ENCODE measurements around the gene IFITM2.
"Not testable (repeated sequence)": the region's sequence is repeated elsewhere in the genome, so short reads cannot be mapped to it uniquely, and the experiment has no call there.

Gene IFITM2

DNA sequence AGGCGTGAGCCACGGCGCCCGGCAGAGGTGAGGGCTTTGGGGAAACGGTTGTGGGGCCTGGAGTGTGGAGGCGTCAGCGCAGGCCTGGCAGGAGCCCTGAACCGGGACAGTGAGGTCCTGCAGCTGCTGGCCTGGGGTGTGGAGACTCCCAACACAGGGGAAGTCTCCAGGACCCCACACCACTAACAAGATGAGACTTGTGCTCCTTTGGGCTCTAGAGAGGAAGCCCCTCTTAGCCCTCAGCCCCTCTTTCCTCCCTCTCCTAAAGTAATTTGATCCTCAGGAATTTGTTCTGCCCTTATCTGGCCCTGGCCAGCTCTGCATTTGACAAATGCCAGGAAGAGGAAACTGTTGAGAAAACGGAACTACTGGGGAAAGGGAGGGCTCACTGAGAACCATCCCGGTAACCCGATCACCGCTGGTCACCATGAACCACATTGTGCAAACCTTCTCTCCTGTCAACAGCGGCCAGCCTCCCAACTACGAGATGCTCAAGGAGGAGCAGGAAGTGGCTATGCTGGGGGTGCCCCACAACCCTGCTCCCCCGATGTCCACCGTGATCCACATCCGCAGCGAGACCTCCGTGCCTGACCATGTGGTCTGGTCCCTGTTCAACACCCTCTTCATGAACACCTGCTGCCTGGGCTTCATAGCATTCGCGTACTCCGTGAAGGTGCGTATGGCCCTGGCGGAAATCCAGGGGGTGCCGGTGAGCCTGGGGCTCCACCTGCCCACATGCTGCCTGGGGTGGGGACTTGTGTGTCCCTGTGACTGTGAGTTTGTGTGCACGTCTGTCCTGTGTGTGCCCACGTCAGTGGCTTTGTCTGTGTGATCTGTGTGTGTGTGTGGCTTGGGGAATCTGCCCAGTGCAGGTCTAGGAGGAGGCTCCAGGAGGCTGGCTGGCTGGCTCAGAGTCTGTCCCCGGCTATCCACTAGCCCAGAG lies at the start of gene IFITM2:
TSS of gene IFITM2 (plus strand) at position 51 of the 943 bp plus-strand sequence. CDS start at position 428, 377 bp downstream.
- CTCF ChIA-PET = interaction anchor here (2.8 to 4.2 kb wide), 2 partner anchors 9 to 58 kb away, joined by 11 to 30 read pairs; no protein-coding TSS in a partner anchor

DNA sequence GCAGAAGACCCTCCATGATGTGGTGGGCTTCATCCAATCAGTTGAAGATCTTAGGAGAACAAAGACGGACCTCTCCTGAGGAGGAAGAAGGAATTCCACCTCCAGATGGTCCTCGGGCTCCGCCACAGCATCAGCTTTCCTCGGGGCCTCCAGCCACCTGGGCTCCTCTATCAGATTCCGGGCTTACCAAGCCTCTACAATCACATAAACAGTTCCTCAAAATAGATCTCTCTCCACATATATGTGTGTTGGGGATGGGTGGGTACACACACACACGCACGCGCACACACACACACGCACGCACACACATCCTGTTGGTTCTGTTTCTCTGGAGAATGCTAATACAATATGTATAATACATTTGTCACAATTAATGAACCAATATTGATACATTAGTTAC lies 48.2 kb upstream of the IFITM2 start:
- H3K4me3 ChIP-seq (ENCODE audit: low read depth, low read length) = no peak overlapping the region
- ChIA-PET POLR2A (no interaction called here), CTCF (interaction anchor here (0.6 to 3.3 kb wide), 2 partner anchors 8 to 9 kb away, joined by 4 to 30 read pairs; no protein-coding TSS in a partner anchor)
- H3K4me1 ChIP-seq (ENCODE audit: control insufficient read depth, insufficient read depth, low read length) = no peaks in the 10 kb centered on the region
- H3K36me3 ChIP-seq (ENCODE audit: control insufficient read depth in 2 of 2, insufficient read depth in 1 of 2, low read length in 2 of 2) = no peaks in the 10 kb centered on the region
- H3K27ac ChIP-seq (ENCODE audit: extremely low read depth, low read depth, low read length) = no peak overlapping the region
- H3K9me3 ChIP-seq (ENCODE audit: control insufficient read depth, insufficient read depth, low read depth, low read length) = no peaks in the 10 kb centered on the region
- TF ChIP-seq ZNF114 (tag by site-specific recombination; IDR thresholded peaks at IDR 0.05) (no peak), HOXC10 (CRISPR knock-in tag; IDR thresholded peaks at IDR 0.05) (no peak), ZNF335 (tag by site-specific recombination; conservative IDR thresholded peaks at IDR 0.05) (no peak), ZNF529 (tag by site-specific recombination; IDR thresholded peaks at IDR 0.05; ENCODE audit: insufficient replicate concordance) (no peak), ZNF112 (tag by site-specific recombination; IDR thresholded peaks at IDR 0.05) (no peak), ZFP69B (tag by site-specific recombination; IDR thresholded peaks at IDR 0.05) (no peak), EGR2 (tag by site-specific recombination; IDR thresholded peaks at IDR 0.05; ENCODE audit: low read depth) (no peak)
- TF ChIP-seq, protein P1, sequence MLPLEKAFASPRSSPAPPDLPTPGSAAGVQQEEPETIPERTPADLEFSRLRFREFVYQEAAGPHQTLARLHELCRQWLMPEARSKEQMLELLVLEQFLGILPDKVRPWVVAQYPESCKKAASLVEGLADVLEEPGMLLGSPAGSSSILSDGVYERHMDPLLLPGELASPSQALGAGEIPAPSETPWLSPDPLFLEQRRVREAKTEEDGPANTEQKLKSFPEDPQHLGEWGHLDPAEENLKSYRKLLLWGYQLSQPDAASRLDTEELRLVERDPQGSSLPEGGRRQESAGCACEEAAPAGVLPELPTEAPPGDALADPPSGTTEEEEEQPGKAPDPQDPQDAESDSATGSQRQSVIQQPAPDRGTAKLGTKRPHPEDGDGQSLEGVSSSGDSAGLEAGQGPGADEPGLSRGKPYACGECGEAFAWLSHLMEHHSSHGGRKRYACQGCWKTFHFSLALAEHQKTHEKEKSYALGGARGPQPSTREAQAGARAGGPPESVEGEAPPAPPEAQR (tag by site-specific recombination; IDR thresholded peaks at IDR 0.05) = no peak
- TF ChIP-seq, protein P2, sequence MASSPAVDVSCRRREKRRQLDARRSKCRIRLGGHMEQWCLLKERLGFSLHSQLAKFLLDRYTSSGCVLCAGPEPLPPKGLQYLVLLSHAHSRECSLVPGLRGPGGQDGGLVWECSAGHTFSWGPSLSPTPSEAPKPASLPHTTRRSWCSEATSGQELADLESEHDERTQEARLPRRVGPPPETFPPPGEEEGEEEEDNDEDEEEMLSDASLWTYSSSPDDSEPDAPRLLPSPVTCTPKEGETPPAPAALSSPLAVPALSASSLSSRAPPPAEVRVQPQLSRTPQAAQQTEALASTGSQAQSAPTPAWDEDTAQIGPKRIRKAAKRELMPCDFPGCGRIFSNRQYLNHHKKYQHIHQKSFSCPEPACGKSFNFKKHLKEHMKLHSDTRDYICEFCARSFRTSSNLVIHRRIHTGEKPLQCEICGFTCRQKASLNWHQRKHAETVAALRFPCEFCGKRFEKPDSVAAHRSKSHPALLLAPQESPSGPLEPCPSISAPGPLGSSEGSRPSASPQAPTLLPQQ (tag by site-specific recombination; IDR thresholded peaks at IDR 0.05) = no peak
- TF ChIP-seq, protein P3, sequence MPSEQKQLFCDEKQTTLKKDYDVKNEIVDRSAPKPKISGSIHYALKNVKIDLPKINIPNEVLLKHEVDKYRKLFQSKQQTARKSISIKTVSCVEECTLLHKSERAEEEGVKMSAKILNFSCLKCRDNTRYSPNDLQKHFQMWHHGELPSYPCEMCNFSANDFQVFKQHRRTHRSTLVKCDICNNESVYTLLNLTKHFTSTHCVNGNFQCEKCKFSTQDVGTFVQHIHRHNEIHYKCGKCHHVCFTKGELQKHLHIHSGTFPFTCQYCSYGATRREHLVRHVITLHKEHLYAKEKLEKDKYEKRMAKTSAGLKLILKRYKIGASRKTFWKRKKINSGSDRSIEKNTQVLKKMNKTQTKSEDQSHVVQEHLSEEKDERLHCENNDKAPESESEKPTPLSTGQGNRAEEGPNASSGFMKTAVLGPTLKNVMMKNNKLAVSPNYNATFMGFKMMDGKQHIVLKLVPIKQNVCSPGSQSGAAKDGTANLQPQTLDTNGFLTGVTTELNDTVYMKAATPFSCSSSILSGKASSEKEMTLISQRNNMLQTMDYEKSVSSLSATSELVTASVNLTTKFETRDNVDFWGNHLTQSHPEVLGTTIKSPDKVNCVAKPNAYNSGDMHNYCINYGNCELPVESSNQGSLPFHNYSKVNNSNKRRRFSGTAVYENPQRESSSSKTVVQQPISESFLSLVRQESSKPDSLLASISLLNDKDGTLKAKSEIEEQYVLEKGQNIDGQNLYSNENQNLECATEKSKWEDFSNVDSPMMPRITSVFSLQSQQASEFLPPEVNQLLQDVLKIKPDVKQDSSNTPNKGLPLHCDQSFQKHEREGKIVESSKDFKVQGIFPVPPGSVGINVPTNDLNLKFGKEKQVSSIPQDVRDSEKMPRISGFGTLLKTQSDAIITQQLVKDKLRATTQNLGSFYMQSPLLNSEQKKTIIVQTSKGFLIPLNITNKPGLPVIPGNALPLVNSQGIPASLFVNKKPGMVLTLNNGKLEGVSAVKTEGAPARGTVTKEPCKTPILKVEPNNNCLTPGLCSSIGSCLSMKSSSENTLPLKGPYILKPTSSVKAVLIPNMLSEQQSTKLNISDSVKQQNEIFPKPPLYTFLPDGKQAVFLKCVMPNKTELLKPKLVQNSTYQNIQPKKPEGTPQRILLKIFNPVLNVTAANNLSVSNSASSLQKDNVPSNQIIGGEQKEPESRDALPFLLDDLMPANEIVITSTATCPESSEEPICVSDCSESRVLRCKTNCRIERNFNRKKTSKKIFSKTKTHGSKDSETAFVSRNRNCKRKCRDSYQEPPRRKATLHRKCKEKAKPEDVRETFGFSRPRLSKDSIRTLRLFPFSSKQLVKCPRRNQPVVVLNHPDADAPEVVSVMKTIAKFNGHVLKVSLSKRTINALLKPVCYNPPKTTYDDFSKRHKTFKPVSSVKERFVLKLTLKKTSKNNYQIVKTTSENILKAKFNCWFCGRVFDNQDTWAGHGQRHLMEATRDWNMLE (tag by site-specific recombination; conservative IDR thresholded peaks at IDR 0.05; ENCODE audit: low read depth) = no peak

More for the DNA sequence above, at the start of gene IFITM2:
- 0 out of 2 replicates have a peak, but pooled peaks have one; percentile 29 for TF ChIP-seq SP2 (tag by site-specific recombination; IDR thresholded peaks at IDR 0.05)
- TF ChIP-seq, protein P4, sequence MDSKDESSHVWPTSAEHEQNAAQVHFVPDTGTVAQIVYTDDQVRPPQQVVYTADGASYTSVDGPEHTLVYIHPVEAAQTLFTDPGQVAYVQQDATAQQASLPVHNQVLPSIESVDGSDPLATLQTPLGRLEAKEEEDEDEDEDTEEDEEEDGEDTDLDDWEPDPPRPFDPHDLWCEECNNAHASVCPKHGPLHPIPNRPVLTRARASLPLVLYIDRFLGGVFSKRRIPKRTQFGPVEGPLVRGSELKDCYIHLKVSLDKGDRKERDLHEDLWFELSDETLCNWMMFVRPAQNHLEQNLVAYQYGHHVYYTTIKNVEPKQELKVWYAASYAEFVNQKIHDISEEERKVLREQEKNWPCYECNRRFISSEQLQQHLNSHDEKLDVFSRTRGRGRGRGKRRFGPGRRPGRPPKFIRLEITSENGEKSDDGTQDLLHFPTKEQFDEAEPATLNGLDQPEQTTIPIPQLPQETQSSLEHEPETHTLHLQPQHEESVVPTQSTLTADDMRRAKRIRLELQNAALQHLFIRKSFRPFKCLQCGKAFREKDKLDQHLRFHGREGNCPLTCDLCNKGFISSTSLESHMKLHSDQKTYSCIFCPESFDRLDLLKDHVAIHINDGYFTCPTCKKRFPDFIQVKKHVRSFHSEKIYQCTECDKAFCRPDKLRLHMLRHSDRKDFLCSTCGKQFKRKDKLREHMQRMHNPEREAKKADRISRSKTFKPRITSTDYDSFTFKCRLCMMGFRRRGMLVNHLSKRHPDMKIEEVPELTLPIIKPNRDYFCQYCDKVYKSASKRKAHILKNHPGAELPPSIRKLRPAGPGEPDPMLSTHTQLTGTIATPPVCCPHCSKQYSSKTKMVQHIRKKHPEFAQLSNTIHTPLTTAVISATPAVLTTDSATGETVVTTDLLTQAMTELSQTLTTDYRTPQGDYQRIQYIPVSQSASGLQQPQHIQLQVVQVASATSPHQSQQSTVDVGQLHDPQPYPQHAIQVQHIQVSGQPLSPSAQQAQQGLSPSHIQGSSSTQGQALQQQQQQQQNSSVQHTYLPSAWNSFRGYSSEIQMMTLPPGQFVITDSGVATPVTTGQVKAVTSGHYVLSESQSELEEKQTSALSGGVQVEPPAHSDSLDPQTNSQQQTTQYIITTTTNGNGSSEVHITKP (tag by site-specific recombination; IDR thresholded peaks at IDR 0.05) = peak; percentile 57
- 0 out of 2 replicates have a peak, but pooled peaks have one; percentile 25 for TF ChIP-seq ZNF335 (tag by site-specific recombination; conservative IDR thresholded peaks at IDR 0.05)
- TF ChIP-seq, protein P5, sequence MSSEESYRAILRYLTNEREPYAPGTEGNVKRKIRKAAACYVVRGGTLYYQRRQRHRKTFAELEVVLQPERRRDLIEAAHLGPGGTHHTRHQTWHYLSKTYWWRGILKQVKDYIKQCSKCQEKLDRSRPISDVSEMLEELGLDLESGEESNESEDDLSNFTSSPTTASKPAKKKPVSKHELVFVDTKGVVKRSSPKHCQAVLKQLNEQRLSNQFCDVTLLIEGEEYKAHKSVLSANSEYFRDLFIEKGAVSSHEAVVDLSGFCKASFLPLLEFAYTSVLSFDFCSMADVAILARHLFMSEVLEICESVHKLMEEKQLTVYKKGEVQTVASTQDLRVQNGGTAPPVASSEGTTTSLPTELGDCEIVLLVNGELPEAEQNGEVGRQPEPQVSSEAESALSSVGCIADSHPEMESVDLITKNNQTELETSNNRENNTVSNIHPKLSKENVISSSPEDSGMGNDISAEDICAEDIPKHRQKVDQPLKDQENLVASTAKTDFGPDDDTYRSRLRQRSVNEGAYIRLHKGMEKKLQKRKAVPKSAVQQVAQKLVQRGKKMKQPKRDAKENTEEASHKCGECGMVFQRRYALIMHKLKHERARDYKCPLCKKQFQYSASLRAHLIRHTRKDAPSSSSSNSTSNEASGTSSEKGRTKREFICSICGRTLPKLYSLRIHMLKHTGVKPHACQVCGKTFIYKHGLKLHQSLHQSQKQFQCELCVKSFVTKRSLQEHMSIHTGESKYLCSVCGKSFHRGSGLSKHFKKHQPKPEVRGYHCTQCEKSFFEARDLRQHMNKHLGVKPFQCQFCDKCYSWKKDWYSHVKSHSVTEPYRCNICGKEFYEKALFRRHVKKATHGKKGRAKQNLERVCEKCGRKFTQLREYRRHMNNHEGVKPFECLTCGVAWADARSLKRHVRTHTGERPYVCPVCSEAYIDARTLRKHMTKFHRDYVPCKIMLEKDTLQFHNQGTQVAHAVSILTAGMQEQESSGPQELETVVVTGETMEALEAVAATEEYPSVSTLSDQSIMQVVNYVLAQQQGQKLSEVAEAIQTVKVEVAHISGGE (tag by site-specific recombination; conservative IDR thresholded peaks at IDR 0.05; ENCODE audit: low read depth) = peak; percentile 44; the same call in 1 of the 2 replicates
- not testable (repeated sequence) for H3K27ac ChIP-seq (ENCODE audit: extremely low read depth, low read depth, low read length); H3K9me3 ChIP-seq (ENCODE audit: control insufficient read depth, insufficient read depth, low read depth, low read length); H3K36me3 ChIP-seq (ENCODE audit: control insufficient read depth in 2 of 2, insufficient read depth in 1 of 2, low read length in 2 of 2); H3K4me1 ChIP-seq (ENCODE audit: control insufficient read depth, insufficient read depth, low read length)
- POLR2A ChIA-PET = interaction anchor here (0.6 kb wide), 2 partner anchors 13 to 202 kb away, joined by 3 to 5 read pairs; partner anchors contain the start of gene IFITM3
- H3K4me3 ChIP-seq (ENCODE audit: low read depth, low read length) = peak within 1 kb of the TSS; percentile 49
